Measurements from ENCODE around the gene DIDO1. TPM values are rescaled to one million over a fixed set of nuclear protein-coding genes. Genes with fewer than 3 reads are reported as not detected.
"Not testable (repeated sequence)": the region's sequence is repeated elsewhere in the genome, so short reads cannot be mapped to it uniquely, and the experiment has no call there.

The DIDO1 gene
- total and polyA plus RNA-seq, 12 donors: 19.0 to 51.3 (median 37.3) TPM

GRCh38 chr20:62961310-62961783 is 35.0 kb upstream of the DIDO1 start:
- 83 to 94% (median 87%) methylated on average over 7 to 18 of the region's 19 CpGs for WGBS, 4 donors
- no peaks in the 10 kb centered on the region for H3K36me3 ChIP-seq (replicated peaks in 1 of 2)
- DNase-seq: no peak
- intact Hi-C loops (cut with DNase I): no loop called here
- H3K4me3 ChIP-seq: no peak overlapping the region
- H3K27me3 ChIP-seq: no peaks in the 10 kb centered on the region
- no peak overlapping the region for H3K27ac ChIP-seq
- TF ChIP-seq CTCF (IDR thresholded peaks at IDR 0.05) (no peak), POLR2A (IDR thresholded peaks at IDR 0.05) (no peak)
- no peaks in the 10 kb centered on the region for H3K9me3 ChIP-seq (replicated peaks in 1 of 3)
- no peaks in the 10 kb centered on the region for H3K4me1 ChIP-seq (replicated peaks in 1 of 2)

- H3K4me1 ChIP-seq (replicated peaks in 1 of 2): not testable (repeated sequence)
Measured at GRCh38 chr20:62960446-62961309, 34.4 kb upstream of the DIDO1 start.

GRCh38 chr20:62959998-62960436 is 33.7 kb upstream of the DIDO1 start:
- DNase-seq: no peak
- Histone ChIP-seq H3K36me3 (replicated peaks in 1 of 2) (no peaks in the 10 kb centered on the region), H3K27me3 (no peaks in the 10 kb centered on the region), H3K4me1 (replicated peaks in 1 of 2) (no peaks in the 10 kb centered on the region), H3K4me3 (no peak overlapping the region), H3K9me3 (replicated peaks in 1 of 3) (no peaks in the 10 kb centered on the region), H3K27ac (no peak overlapping the region)
- no peak for TF ChIP-seq CTCF (IDR thresholded peaks at IDR 0.05)
- TF ChIP-seq POLR2A (IDR thresholded peaks at IDR 0.05): no peak
- intact Hi-C loops (cut with DNase I): no loop called here
- 81 to 92% (median 89%) methylated on average over 11 to 20 of the region's 20 CpGs for WGBS, 4 donors

More at GRCh38 chr20:62960446-62961309, 34.4 kb upstream of the DIDO1 start:
- H3K27ac ChIP-seq; H3K4me3 ChIP-seq; H3K9me3 ChIP-seq (replicated peaks in 1 of 3); intact Hi-C loops (cut with DNase I); H3K36me3 ChIP-seq (replicated peaks in 1 of 2); H3K27me3 ChIP-seq; DNase-seq: not testable (repeated sequence)
- 66 to 92% (median 87%) methylated on average over 6 to 26 of the region's 31 CpGs for WGBS, 4 donors

GRCh38 chr20:62959101-62959971 is 33.0 kb upstream of the DIDO1 start:
- no peak for DNase-seq
- H3K4me1 ChIP-seq (replicated peaks in 1 of 2): peaks cover 0 to 4% of the 10 kb centered on the region in 2 donors
- H3K9me3 ChIP-seq (replicated peaks in 1 of 3): no peaks in the 10 kb centered on the region
- WGBS, 4 donors: 70 to 84% (median 76%) methylated on average over 7 to 43 of the region's 43 CpGs
- intact Hi-C loops (cut with DNase I): no loop called here
- TF ChIP-seq POLR2A (IDR thresholded peaks at IDR 0.05) (no peak), CTCF (IDR thresholded peaks at IDR 0.05) (no peak)
- no peak overlapping the region for H3K27ac ChIP-seq
- H3K4me3 ChIP-seq: no peak overlapping the region
- no peaks in the 10 kb centered on the region for H3K36me3 ChIP-seq (replicated peaks in 1 of 2)
- H3K27me3 ChIP-seq: no peaks in the 10 kb centered on the region
